Measurements from ENCODE around the gene MDH1.
"Not testable (repeated sequence)": the region's sequence is repeated elsewhere in the genome, so short reads cannot be mapped to it uniquely, and the experiment has no call there.

MDH1 gene

DNA sequence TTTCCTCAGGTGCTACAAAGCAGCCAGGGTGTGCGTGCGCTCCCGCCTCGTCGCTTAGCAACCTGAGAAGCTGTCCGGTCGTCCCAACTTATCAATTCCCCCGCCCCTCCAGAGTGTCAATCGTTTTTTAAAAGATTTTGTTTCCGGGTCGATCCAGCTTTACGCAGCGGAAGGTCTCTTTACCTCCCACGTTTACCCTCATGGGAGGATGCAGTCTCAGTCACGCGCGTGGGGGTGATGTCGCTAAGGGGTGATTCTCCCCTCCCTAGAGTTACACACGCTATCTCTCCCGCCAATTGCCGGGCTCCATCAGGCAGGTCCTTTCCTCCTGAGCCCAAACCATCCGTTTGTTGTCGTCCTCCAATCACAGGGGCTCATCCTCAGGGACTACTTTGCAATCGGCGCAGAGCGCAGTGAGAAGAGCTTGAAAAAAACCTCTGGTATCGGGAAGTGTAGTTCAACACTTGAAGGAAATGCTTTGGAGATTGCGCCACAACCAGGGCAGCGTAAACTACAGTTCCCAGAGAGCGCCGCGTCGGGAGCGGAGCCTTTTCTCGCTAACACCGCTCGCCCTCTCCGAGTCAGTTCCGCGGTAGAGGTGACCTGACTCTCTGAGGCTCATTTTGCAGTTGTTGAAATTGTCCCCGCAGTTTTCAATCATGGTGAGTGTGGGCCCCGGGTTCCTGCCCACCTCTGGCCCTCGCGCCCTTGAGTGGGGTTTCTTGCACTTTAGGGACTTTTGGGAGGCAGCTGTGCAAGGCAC is at the start of gene MDH1, which contains the start of gene WDPCP:
TSS of gene MDH1 (plus strand) at position 579 of the 763 bp plus-strand sequence. CDS start at position 660, 81 bp downstream.
TSS of gene WDPCP (minus strand) at position 93 of the 763 bp plus-strand sequence. CDS start 206 bp downstream, outside the sequence.
- DNase-seq (ENCODE audit: low read depth in 1 of 2, low spot score in 1 of 2), result peak; percentile 79 to 81

DNA sequence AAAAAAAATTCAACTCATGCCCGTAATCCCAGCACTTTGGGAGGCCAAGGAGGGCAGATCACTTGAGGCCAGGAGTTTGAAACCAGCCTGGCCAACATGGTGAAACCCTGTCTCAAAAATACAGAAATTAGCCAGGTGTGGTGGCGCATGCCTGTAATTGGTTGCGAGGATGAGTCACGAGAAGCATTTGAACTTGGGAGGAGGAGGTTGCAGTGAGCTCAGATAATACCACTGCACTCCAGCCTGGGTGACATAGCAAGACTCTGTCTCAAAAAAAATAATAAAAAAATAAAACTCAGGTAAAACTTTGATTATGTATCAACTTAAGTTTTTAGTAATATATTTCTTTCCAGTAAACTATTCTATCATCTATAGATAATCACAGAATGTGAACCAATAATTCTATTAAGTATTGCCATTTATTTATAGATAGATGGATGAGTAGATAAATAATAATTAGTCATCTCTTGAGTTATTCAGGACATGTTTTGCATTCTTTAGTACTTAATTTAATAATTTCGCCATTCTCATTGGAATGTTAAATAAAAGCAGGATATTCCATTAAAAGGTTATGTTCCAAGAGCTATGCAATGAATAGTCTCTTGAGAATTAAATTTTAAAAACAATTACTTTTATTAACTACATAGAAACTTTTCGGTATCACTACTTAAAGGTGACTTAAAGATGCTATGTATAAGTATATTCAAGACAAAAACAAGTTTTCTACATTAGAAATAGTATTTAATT is 49.2 kb upstream of the MDH1 start:
- DNase-seq (ENCODE audit: low read depth in 1 of 2, low spot score in 1 of 2), result no peak

DNA sequence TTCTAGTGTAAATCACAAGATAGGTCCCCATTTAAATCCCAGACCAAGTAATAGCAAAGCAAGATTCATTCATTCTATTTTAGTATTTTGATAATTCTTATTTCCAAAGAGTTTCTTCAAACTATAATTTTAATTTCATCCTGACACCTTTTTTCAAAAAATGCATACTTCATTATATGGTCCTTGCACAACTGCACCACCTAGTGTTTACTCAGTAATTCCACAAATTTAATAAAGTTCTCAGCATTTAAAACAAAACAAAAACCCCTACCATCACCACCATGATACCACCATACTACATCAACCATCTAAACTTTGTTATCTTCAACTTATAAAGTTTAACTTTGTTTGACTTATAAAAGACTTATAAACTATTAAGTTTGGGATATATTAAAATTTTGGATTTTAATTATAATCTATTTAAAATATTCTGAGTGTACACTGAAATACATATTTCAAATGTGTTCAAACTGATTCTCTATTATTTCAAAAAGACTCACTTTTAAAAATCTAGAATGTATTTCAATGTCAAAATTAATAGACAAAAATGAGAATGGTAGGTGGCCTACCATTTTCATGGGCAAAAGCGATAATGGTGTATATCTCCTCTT is 44.6 kb upstream of the MDH1 start:
- DNase-seq (ENCODE audit: low read depth in 1 of 2, low spot score in 1 of 2), result no peak

DNA sequence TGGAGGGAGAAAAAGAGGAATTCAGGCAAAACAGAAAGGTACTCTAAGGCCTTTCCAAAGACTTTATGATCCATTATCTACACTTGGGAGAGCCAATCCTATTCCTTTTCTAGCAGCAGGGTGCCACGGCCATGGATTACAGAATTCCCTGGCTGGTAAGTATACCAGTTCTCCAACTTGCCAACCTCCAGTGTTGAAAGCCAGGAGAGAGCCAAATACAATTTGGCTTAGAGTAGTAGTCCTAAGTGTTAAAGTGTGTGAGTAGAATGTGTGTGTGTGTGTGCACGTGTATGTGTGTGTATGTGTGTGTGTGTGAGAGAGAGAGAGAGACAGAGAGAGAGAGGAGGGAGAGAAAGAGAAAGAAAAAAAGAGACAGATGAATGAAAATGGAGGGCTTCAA is 43.7 kb upstream of the MDH1 start:
- no peak for DNase-seq (ENCODE audit: low read depth in 1 of 2, low spot score in 1 of 2)

DNA sequence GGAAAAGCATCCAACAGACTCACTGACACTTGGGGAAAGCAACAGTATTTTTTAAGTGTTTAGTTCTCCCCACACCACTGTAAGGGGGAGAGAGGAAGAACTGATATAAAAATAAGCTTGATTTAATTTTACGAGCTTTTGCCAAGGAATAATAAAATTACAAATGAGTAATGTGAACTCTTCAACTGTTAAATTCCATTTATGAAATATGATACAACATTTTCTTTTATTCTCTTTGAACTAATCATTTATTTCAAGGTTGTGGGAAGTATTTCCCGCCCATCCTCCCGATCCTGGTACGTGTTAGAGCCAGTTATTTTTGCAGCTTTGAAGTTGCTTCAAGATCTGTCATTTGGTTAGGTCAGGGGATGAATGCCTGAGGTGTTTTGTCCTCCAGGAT is 35.7 kb upstream of the MDH1 start:
- DNase-seq (ENCODE audit: low read depth in 1 of 2, low spot score in 1 of 2), result no peak

DNA sequence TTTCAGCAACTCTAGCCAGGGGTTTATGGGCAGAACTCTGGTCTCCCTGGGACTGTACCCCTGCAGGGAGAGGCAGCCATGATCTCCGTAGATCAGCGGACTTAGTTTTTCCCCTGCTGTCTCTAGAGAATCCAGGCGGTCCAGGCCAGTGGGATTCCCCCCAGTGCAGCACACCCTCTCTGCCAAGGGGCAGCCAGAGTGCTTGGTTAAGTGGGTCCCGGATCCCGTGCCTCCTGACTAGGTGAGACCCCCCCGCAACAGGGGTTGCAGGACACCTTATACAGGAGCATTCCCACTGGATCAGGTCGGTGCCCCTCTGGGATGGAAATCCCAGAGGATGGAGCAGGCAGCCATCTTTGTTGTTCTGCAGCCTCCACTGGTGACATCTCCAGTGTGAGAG is 33.5 kb upstream of the MDH1 start:
- DNase-seq (ENCODE audit: low read depth in 1 of 2, low spot score in 1 of 2), result no peak

DNA sequence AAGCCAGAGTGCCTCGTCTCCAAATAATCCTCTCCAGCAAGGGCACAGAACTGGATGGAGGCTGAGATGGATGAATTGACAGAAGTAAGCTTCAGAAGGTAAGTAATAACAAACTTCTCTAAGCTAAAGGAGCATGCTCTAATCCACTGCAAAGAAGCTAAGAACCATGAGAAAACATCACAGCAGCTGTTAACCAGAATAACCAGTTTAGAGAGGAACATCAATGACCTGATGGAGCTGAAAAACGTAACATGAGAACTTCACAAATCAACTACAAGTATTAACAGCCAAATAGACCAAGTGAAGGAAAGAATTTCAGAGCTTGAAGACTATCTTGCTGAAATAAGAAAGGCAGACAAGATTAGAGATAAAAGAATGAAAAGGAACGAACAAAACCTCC is 32.8 kb upstream of the MDH1 start:
- DNase-seq (ENCODE audit: low read depth in 1 of 2, low spot score in 1 of 2), result no peak

DNA sequence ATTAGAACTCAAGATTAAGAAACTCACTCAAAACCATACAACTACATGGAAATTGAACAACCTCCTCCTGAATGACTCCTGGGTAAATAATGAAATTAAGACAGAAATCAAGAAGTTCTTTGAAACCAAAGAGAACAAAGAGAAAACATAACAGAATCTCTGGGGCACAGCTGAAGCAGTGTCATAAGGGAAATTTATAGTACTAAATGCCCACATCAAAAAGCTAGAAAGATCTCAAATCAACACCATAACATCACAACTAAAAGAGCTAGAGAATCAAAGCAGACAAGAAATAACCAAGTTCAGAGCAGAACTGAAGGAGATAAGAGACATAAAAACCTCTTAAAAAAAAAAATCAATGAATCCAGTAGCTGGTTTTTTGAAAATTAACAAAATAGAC is 30.9 kb upstream of the MDH1 start:
- not testable (repeated sequence) for DNase-seq (ENCODE audit: low read depth in 1 of 2, low spot score in 1 of 2)

DNA sequence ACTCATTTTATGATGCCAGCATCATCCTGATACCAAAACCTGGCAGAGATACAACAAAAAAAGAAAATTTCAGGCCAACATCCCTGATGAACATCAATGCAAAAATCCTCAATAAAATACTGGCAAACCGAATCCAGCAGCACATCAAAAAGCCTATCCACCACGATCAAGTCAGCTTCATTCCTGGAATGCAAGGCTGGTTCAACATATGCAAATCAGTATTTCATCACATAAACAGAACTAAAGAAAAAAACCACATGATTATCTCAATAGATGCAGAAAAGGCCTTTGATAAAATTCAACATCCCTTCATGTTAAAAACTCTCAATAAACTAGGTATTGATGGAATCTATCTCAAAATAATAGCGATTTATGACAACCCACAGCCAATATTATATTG is 29.8 kb upstream of the MDH1 start:
- DNase-seq (ENCODE audit: low read depth in 1 of 2, low spot score in 1 of 2), result not testable (repeated sequence)

DNA sequence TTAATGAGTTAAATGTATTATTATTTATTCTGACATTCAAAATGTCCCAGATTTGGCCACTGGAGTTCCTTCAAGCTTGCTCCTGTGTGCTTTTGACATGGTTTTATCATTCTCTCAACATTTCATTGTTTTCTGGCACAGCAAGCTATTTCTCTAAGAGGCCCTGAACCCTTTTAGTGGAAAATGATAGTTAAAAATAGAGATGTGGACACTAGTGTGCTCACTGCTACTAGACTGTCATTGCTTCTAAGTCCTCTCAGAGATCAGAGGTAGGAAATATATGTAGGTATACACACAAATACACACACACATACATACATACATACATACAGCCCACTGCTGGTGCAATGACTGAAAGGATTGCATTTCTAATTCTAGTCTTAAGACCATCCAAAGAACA is 26.0 kb upstream of the MDH1 start:
- DNase-seq (ENCODE audit: low read depth in 1 of 2, low spot score in 1 of 2), result no peak

DNA sequence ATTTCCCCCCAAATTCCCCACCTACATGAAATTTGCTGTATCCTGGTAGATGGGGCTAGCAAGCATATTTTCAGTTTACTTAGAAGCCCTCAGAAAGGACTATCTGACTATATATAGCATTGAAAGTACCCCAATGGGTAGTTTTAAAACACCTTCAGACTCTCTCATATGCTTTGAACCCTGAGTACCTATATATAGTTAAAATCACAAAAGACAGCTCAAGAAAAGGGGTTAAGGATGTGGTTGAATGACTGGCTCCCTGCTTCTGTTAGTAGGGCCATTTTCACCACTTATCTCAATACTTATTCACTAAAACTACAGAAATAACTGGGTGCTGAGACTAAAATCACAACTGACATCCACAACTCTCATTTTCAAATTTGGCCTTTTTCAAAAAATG is 19.0 kb upstream of the MDH1 start:
- no peak for DNase-seq (ENCODE audit: low read depth in 1 of 2, low spot score in 1 of 2)

DNA sequence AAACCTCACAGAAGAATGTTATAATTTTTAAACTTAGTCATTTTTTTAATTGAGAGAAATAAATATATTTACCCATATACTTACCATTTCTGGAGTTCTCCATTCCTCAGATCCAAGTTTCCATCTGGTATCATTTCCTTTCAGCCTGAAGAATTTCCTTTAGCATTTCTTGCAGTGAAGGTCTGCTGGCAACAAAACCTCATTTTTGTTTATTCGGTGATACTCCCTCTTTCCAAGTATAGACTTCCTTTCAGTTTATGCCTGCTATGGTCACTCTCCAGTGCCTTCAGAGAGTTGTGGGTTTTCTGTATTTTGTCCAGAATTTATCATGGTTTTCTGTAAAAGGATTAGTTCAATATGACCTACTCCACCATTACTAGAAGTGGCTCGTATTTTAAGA is 17.5 kb upstream of the MDH1 start:
- DNase-seq (ENCODE audit: low read depth in 1 of 2, low spot score in 1 of 2), result no peak

DNA sequence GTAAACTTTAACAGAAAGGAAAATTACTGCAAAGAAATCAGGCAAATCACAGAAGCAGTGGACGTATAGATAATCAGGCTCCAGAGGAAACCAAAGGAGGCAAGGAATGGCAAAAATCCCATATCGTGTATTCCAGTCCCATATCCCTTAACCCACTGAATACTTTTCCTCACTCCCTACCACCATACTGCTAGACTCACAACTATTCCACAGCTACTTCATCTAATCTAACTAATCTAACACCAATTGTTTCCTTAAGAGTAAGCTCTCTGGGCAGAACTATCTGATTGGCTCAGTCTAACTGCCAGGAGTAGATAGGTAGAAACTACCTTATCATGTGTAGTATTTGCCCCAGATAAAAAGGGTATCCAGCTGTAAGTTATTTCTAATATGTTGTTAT is 16.8 kb upstream of the MDH1 start:
- DNase-seq (ENCODE audit: low read depth in 1 of 2, low spot score in 1 of 2), result no peak

DNA sequence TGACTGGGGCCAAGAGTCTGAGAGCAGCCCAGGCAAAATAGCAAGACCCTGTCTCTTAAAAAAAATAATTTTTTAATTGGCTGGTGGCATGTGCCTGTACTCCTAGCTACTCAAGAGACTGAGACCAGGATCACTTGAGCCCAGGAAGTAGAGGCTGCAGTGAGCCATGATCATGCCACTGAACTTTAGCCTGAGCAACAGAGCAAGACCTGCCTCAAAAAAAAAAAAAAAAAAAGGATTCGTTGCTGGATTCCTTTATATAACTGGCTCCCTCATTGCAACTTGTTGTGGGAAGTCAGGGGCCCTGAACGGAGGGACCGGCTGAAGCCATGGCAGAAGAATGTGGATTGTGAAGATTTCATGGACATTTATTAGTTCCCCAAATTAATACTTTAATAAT is 15.7 kb upstream of the MDH1 start:
- not testable (repeated sequence) for DNase-seq (ENCODE audit: low read depth in 1 of 2, low spot score in 1 of 2)

DNA sequence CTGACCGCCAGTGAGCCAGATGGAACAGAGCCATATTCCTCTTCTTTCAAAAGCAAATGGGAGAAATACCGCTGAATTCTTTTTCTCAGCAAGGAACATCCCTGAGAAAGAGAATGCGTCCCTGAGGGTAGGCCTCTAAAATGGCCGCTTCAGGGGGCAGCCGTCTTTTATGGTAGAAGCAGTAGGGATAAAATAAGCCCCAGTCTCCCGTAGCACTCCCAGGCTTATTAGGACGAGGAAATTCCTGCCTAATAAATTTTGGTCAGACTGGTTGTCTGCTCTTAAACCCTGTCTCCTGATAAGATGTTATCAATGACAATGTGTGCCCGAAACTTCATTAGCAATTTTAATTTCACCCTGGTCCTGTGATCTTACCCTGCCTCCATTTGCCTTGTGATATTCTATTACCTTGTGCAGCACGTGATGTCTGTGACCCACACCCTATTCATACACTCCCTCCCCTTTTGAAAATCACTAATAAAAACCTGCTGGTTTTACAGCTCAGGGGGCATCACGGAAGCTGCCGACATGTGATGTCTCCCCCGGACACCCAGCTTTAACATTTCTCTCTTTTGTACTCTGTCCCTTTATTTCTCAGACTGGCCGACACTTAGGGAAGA is 14.9 kb upstream of the MDH1 start:
- not testable (repeated sequence) for DNase-seq (ENCODE audit: low read depth in 1 of 2, low spot score in 1 of 2)

DNA sequence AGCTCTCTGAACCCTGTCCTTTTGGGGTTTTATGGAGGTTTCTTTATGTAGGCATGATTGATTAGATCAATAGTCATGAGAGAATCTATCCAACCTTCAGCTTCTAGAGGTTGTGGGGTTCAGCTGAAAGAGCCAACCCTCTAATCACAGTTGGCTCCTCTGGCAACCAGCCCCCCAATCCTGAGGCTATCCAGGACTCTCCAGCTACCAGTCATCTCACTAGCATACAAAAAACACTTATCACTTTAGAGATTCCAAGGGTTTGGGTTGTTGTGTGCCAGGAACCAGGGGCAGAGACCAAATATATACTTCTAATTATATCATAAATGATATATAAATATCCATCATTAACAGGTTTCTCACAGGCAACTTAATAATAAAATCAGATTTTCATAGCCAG is 12.2 kb upstream of the MDH1 start:
- no peak for DNase-seq (ENCODE audit: low read depth in 1 of 2, low spot score in 1 of 2)

DNA sequence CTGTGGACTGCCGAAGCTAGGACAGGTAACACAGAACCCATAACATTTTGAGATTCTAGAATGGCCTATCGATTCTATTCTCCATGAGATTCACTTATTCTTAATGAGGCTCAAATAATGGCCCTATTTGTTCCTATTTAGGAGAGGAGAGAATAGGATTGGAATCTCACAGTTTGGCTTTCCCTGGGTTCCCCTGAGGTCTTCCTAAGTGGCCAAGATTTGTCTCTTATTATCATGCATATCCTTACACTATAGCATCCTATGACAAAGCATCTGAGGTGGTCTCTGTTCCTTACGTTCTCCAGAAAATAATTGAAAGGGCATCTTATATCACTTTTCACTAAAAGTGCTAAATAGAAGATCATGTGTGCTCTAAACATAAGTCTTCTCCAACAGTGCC is 10.0 kb upstream of the MDH1 start:
- DNase-seq (ENCODE audit: low read depth in 1 of 2, low spot score in 1 of 2), result no peak

DNA sequence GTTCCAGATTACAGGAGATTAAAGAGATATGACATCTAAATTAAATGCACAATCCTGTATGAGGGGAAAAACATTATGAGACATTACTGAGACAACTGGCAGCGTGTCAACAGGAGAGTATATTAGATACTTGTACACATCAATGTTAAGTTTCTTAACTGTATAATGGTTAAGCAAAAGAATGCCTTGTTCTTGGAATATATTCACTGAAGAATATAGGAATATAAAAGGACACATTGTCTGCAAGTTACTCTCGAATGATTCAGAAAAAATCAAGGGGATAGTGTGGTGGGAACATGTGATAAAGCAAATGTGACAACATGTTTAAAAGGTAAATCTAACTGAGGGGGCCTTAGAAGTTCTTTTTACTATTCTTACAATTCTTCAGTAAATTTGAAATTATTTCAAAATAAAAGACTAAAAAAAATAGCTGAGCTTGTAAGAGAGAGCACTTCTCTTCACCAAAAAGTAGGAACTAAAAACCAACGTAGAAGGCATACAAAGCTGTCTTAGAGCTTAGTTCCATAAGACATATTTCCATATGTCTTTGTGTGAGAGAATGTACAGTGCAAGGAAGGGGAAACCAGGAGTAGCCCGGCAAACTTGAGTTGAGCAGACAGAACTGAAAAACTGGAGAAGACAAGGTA is 8.0 kb upstream of the MDH1 start:
- DNase-seq (ENCODE audit: low read depth in 1 of 2, low spot score in 1 of 2), result no peak

DNA sequence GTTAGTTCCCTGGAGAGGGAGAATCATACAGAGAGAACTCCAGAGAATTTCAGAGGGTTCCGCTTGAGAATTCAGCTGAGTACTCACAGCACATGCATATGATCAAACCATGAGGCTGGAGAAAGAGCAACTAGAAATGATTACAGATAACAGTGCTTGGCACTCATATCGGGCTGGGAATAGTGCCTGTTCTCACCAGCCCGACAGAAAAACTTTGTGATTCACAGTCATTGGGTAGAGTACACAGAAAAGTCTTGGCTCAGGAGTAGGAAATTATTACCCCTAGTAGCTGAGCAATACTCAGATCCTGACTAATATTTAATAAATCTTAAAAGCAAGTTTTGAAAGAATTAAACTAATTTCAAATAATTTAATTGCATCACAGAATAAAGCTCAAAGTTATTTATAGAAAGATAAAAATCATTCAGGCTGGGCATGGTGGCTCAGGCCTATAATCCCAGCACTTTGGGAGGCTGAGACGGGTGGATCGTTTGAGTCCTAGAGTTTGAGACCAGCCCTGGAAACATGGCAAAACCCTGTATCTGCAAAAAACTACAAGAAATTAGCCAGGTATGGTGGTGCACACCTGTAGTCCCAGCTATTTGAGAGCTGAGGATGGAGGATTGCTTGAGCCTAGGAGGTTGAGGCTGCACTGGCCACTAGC is 7.3 kb upstream of the MDH1 start:
- DNase-seq (ENCODE audit: low read depth in 1 of 2, low spot score in 1 of 2), result no peak

DNA sequence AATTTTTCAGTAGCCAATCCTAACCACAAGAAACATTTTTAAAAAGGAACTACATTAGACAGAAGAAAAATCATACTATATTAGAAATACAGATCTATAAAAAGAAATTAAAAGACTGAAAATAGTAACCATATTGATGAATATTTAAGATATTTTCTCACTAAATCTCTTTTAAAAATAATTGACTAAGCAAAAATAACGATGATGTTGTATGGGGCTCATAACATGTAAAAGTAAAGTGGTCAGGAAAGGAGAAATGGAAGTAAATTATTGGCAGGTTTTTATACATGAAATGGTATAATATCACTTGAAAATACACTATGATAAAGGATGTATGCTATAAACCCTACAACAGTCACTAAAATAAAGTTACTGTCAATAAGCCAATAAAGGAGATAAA is 5.9 kb upstream of the MDH1 start:
- DNase-seq (ENCODE audit: low read depth in 1 of 2, low spot score in 1 of 2), result no peak

Measured in stimulated activated CD4-positive, alpha-beta T cell treated with anti-CD3 and anti-CD28 coated beads, Interleukin-15, amount 100 ng/mL, for 1 hour (primary cell).